Progenitor cell of endocrine pancreas (in vitro differentiated cells): ENCODE results near the gene CPSF6. TPM values are rescaled to one million over a fixed set of nuclear protein-coding genes. Genes with fewer than 3 reads are reported as not detected.
"Not testable (repeated sequence)": the region's sequence is repeated elsewhere in the genome, so short reads cannot be mapped to it uniquely, and the experiment has no call there.

Experiments used
- DNase-seq: peaks from one replicate; pipeline ENCODE4 v3.0.0; 2021; ENCODE audit warnings: low spot score; ENCODE audit not compliant: unreplicated experiment
- H3K27ac Mint-ChIP-seq: 2 replicates; pipeline ENCODE4 v1.8.0; 2021; ENCODE audit warnings: mild to moderate bottlenecking, moderate library complexity, mixed read lengths
- H3K27me3 Mint-ChIP-seq: 2 replicates; pipeline ENCODE4 v1.8.0; 2021; ENCODE audit warnings: mixed read lengths
- H3K36me3 Mint-ChIP-seq: 2 replicates; pipeline ENCODE4 v1.8.0; 2022; ENCODE audit warnings: mixed read lengths; ENCODE audit not compliant: insufficient read depth
- H3K4me1 Mint-ChIP-seq: 2 replicates; pipeline ENCODE4 v1.8.0; 2021; ENCODE audit warnings: low read depth, mixed read lengths
- H3K4me3 Mint-ChIP-seq: 2 replicates; pipeline ENCODE4 v1.8.0; 2021; ENCODE audit warnings: low read depth, mild to moderate bottlenecking, moderate library complexity, mixed read lengths
- H3K9me3 Mint-ChIP-seq: 2 replicates; pipeline ENCODE4 v1.8.0; 2021; ENCODE audit warnings: low read depth, mixed read lengths
- microRNA-seq: library from miRNA; unstranded; fragments of <30 nt; microRNA quantifications from one replicate; pipeline ENCODE4 v1.1.0, GENCODE V29; 2020; ENCODE audit warnings: borderline number of aligned reads; ENCODE audit not compliant: unreplicated experiment
- total RNA-seq: library from RNA; stranded (reverse); gene quantifications from 2 replicates; pipeline ENCODE4 v1.2.1, GENCODE V29; 2021
- TF ChIP-seq, protein P1 (sequence below): fragments of 200-600 bp; sonication (generic); IDR thresholded peaks from one replicate; pipeline ENCODE4 v1.5.0; 2021; ENCODE audit warnings: antibody characterized with exemption, mild to moderate bottlenecking; ENCODE audit not compliant: unreplicated experiment

Gene CPSF6
- total RNA-seq, 1 donor from 2014 or later = 156 TPM

DNA sequence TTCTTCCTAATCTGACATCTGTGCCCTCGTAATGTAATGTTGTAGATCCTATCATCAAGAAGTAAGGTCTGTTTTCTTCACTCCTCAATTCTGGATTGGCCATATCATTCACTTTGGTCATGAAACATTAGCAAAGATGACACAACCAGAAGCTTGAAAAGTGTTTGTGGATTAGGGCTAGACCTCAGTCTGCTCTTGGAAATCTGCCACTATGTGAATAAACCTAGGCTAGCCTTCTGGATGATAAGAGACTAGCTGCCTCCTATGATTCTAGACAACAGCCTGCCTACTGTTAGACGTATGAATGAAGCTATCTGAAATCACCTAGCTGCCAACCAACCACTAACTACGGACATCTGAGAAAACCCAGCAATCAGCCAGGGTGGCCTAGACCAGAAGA is 70.1 kb downstream of the CPSF6 start:
- no peak for DNase-seq
- H3K9me3 Mint-ChIP-seq = peaks cover 25% of the 10 kb centered on the region
- H3K4me1 Mint-ChIP-seq = peaks cover 1% of the 10 kb centered on the region
- H3K36me3 Mint-ChIP-seq = peaks cover 13% of the 10 kb centered on the region
- no peak overlapping the region for H3K27ac Mint-ChIP-seq
- H3K4me3 Mint-ChIP-seq = no peak overlapping the region
- TF ChIP-seq, protein P1, sequence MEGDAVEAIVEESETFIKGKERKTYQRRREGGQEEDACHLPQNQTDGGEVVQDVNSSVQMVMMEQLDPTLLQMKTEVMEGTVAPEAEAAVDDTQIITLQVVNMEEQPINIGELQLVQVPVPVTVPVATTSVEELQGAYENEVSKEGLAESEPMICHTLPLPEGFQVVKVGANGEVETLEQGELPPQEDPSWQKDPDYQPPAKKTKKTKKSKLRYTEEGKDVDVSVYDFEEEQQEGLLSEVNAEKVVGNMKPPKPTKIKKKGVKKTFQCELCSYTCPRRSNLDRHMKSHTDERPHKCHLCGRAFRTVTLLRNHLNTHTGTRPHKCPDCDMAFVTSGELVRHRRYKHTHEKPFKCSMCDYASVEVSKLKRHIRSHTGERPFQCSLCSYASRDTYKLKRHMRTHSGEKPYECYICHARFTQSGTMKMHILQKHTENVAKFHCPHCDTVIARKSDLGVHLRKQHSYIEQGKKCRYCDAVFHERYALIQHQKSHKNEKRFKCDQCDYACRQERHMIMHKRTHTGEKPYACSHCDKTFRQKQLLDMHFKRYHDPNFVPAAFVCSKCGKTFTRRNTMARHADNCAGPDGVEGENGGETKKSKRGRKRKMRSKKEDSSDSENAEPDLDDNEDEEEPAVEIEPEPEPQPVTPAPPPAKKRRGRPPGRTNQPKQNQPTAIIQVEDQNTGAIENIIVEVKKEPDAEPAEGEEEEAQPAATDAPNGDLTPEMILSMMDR = no peak
- no peaks in the 10 kb centered on the region for H3K27me3 Mint-ChIP-seq

DNA sequence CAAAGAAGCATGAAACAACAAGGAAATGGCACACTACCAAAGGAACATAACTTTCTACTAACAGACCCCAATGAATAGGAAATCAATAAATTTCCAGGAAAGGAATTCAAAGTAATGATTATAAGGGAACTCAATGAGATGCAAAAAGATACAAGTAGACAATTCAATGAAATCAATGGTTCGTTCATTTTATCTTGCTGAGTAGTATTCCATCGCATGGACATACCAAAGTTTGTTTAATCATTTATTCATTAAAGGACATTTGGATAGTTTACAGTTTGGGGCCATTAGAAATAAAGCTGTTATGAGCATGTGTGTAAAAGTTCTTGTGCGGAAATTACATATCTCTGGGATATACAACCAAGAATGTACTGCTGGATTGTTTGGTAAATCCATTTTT is 73.8 kb downstream of the CPSF6 start:
- H3K27me3 Mint-ChIP-seq = no peaks in the 10 kb centered on the region
- H3K36me3 Mint-ChIP-seq = peaks cover 13% of the 10 kb centered on the region
- no peak for DNase-seq
- no peak overlapping the region for H3K27ac Mint-ChIP-seq
- no peak overlapping the region for H3K4me3 Mint-ChIP-seq
- peaks cover 29% of the 10 kb centered on the region for H3K9me3 Mint-ChIP-seq
- peaks cover 1% of the 10 kb centered on the region for H3K4me1 Mint-ChIP-seq
- TF ChIP-seq, protein P1 = no peak

DNA sequence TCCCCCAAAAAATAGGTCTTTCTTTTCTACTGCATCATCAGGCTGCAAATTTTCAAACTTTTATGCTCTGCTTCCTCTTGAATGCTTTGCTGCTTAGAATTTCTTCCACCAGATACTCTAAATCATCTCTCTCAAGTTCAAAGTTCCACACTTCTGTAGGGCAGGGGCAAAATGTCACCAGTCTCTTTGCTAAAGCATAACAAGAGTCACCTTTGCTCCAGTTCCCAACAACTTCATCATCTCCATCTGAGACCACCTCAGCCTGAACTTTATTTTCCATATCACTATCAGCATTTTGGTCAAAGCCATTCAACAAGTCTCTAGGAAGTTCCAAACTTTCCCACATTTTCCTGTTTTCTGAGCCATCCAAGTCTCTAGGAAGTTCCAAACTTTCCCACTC is 77.4 kb downstream of the CPSF6 start:
- peaks cover 52% of the 10 kb centered on the region for H3K9me3 Mint-ChIP-seq
- H3K27ac Mint-ChIP-seq, H3K4me1 Mint-ChIP-seq, DNase-seq, H3K27me3 Mint-ChIP-seq, H3K4me3 Mint-ChIP-seq: not testable (repeated sequence)
- peaks cover 27% of the 10 kb centered on the region for H3K36me3 Mint-ChIP-seq

DNA sequence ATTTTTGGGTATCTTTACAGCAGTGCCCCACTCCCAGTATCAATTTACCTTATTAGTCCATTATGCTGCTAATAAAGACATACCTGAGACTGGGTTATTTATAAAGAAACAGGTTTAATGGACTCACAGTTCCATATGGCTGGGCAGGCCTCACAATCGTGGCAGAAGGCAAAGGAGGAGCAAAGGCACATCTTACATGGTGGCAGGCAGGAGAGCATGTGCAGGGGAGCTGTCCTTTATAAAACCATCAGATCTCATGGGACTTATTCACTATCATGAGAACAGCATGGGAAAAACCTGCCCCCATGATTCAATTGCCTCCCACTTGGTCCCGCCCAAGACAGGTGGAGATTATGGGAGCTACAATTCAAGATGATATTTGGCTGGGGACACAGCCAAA is 77.9 kb downstream of the CPSF6 start:
- Mint-ChIP-seq H3K36me3 (peaks cover 27% of the 10 kb centered on the region), H3K9me3 (peaks cover 52% of the 10 kb centered on the region)
- H3K4me3 Mint-ChIP-seq, DNase-seq, H3K4me1 Mint-ChIP-seq, H3K27me3 Mint-ChIP-seq, H3K27ac Mint-ChIP-seq: not testable (repeated sequence)

DNA sequence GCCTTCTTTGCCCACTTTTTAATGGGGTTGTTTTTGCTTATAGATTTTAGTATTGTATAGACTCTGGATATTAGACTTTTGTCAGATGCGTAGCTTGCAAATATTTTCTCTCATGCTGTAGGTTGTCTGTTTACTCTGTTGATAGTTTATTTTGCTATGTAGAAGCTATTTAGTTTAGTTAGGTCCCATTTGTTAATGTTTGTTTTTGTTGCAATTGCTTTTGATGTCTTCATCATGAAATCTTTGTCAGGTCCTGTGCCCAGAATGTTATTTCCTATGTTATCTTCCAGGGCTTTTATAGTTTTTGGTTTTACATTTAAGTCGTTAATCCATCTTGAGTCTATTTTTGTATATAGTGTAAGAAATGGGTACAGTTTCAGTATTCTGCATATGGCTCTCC is 78.9 kb downstream of the CPSF6 start:
- Mint-ChIP-seq H3K27me3 (no peaks in the 10 kb centered on the region), H3K27ac (no peak overlapping the region), H3K4me1 (peaks cover 3% of the 10 kb centered on the region), H3K36me3 (peaks cover 30% of the 10 kb centered on the region), H3K9me3 (peaks cover 50% of the 10 kb centered on the region), H3K4me3 (no peak overlapping the region)
- DNase-seq = no peak
- TF ChIP-seq, protein P1 = no peak

DNA sequence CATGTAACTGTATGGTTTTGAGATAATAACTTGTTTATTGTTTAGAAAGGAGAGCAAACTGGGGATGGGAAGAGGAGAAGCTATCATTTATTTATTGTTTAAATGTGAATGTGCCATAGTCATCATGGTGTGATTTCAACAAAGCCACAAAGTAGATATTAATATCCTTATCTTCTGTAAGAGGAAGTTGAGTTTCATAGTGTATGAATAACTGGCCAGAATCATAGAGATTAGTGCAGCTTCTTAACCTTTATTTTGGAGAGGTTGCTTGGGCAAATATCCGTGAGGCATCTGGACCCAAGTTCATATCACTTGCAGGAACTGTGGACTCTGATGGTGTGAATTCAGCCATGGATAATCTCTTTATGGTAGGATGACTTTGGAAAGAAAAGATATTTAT is 82.0 kb downstream of the CPSF6 start:
- TF ChIP-seq, protein P1 = no peak
- no peak overlapping the region for H3K4me3 Mint-ChIP-seq
- no peak for DNase-seq
- no peak overlapping the region for H3K27ac Mint-ChIP-seq
- H3K27me3 Mint-ChIP-seq = no peaks in the 10 kb centered on the region
- peaks cover 13% of the 10 kb centered on the region for H3K4me1 Mint-ChIP-seq
- H3K36me3 Mint-ChIP-seq = peaks cover 33% of the 10 kb centered on the region
- H3K9me3 Mint-ChIP-seq = peaks cover 41% of the 10 kb centered on the region

Small RNAs within 50 kb of the gene (microRNA-seq; reads per million reads assigned to microRNA genes)
- gene MIR1279 = not detected

Other genes with a start within 250 kb of the CPSF6 start
- 8.8 and 11.1 TPM in 2 replicates for gene LYZ, start 108.8 kb downstream of the CPSF6 start, total RNA-seq
- 31.3 and 32.7 TPM in 2 replicates for gene YEATS4, start 120.2 kb downstream of the CPSF6 start, total RNA-seq
- 42.3 and 42.6 TPM in 2 replicates for gene FRS2, start 230.8 kb downstream of the CPSF6 start, total RNA-seq